A673 (cell line): Measurements from ENCODE around the gene FBN1. TPM values are rescaled to one million over a fixed set of nuclear protein-coding genes. Genes with fewer than 3 reads are reported as not detected.

ENCODE experiments used
- BruUV-seq: library from RNA; stranded (reverse); fragments of 400-500 nt; replicated peaks from 2 replicates; lab custom pipeline; 2021; lab: Mats Ljungman, UMichigan
- CTCF ChIA-PET: fragments of 300-600 bp; sonication (Branson Sonifier 250); formaldehyde crosslinking; loops from one replicate; lab custom pipeline; 2022; ENCODE audit warnings: antibody characterized with exemption; lab: Charles Lee
- POLR2A ChIA-PET: fragments of 300-600 bp; sonication (Branson Sonifier 250); formaldehyde crosslinking; loops from one replicate; lab custom pipeline; 2022; ENCODE audit warnings: antibody characterized with exemption; ENCODE audit not compliant: low non-redundant PET; lab: Charles Lee
- DNase-seq: peaks from one replicate; pipeline ENCODE4 v3.0.0-alpha.2; 2015; ENCODE audit warnings: low spot score
- H3K27ac ChIP-seq: fragments of 200-600 bp; sonication (generic); 2 replicates; pipeline ENCODE4 v1.5.1; 2016; ENCODE audit warnings: mixed run types, low read depth, mild to moderate bottlenecking, mixed read lengths, antibody characterized with exemption, low read length; ENCODE audit not compliant: poor library complexity, severe bottlenecking
- H3K27me3 ChIP-seq: fragments of 200-600 bp; sonication (generic); replicated peaks from 2 replicates; pipeline ENCODE4 v1.6.1; 2017; ENCODE audit warnings: mixed run types, low read depth, mild to moderate bottlenecking, mixed read lengths, antibody characterized with exemption, low read length; ENCODE audit not compliant: insufficient read depth, poor library complexity
- H3K36me3 ChIP-seq: fragments of 200-600 bp; sonication (generic); 2 replicates; pipeline ENCODE4 v1.6.1; 2016; ENCODE audit warnings: mixed run types, mild to moderate bottlenecking, mixed read lengths, antibody characterized with exemption, low read length; ENCODE audit not compliant: insufficient read depth, poor library complexity, severe bottlenecking
- H3K4me1 ChIP-seq: fragments of 200-600 bp; sonication (generic); 2 replicates; pipeline ENCODE4 v1.6.1; 2017; ENCODE audit warnings: mixed run types, mild to moderate bottlenecking, mixed read lengths, antibody characterized with exemption, low read length; ENCODE audit not compliant: insufficient read depth, poor library complexity, severe bottlenecking
- H3K4me3 ChIP-seq: fragments of 200-600 bp; sonication (generic); 2 replicates; pipeline ENCODE4 v1.5.1; 2016; ENCODE audit warnings: low read depth, mixed run types, mild to moderate bottlenecking, mixed read lengths, low read length; ENCODE audit not compliant: poor library complexity, severe bottlenecking
- H3K9me3 ChIP-seq: fragments of 200-600 bp; sonication (generic); 2 replicates; pipeline ENCODE4 v1.6.1; 2016; ENCODE audit warnings: mixed run types, low read depth, mild to moderate bottlenecking, mixed read lengths, antibody characterized with exemption, low read length; ENCODE audit not compliant: poor library complexity, severe bottlenecking
- CTCF ChIP-seq: fragments of 300-800, 200-600 bp; sonication (generic); conservative IDR thresholded peaks from 2 replicates; pipeline ENCODE4 v1.5.1; 2017; ENCODE audit warnings: low read depth, mild to moderate bottlenecking, antibody characterized with exemption, low read length, moderate library complexity, mixed read lengths
- EZH2 ChIP-seq: fragments of 200-600 bp; sonication (generic); IDR thresholded peaks from 2 replicates; pipeline ENCODE4 v1.6.1; 2017; ENCODE audit warnings: borderline replicate concordance, low read depth, mild to moderate bottlenecking, mixed read lengths, antibody characterized with exemption, low read length; ENCODE audit not compliant: poor library complexity, severe bottlenecking
- intact Hi-C: fragments of 100-400 bp; cut with micrococcal nuclease; formaldehyde crosslinking; loops from one replicate; pipeline ENCODE4 v1.10.0; 2022; ENCODE audit not compliant: unreplicated experiment
- total RNA-seq: library from RNA; stranded (reverse); gene quantifications from 2 replicates; pipeline ENCODE4 v1.2.3, GENCODE V29; 2021

The FBN1 gene
- total RNA-seq, 1 experiment from 2014 or later = 25.4 TPM

GRCh38 chr15:48501208-48501607, 144.3 kb downstream of the FBN1 start:
- CTCF ChIA-PET = no interaction called here
- no peak overlapping the region for H3K27ac ChIP-seq
- H3K27me3 ChIP-seq = no peaks in the 10 kb centered on the region
- no peaks in the 10 kb centered on the region for H3K9me3 ChIP-seq
- no peaks in the 10 kb centered on the region for H3K36me3 ChIP-seq
- BruUV-seq = no TSS peak
- POLR2A ChIA-PET = no interaction called here
- no peaks in the 10 kb centered on the region for H3K4me1 ChIP-seq
- DNase-seq = no peak
- TF ChIP-seq EZH2 (no peak), CTCF (no peak)
- no peak overlapping the region for H3K4me3 ChIP-seq
- intact Hi-C loops = loop anchor here (10.0 kb wide), 1 partner anchor 144 kb away; the partner anchor contains the start of gene FBN1

GRCh38 chr15:48500595-48500994, 144.9 kb downstream of the FBN1 start:
- Histone ChIP-seq H3K27me3 (no peaks in the 10 kb centered on the region), H3K4me1 (no peaks in the 10 kb centered on the region), H3K9me3 (no peaks in the 10 kb centered on the region), H3K27ac (no peak overlapping the region), H3K4me3 (no peak overlapping the region), H3K36me3 (no peaks in the 10 kb centered on the region)
- no TSS peak for BruUV-seq
- ChIA-PET CTCF (no interaction called here), POLR2A (no interaction called here)
- no peak for DNase-seq
- TF ChIP-seq CTCF (no peak), EZH2 (no peak)
- intact Hi-C loops = loop anchor here (10.0 kb wide), 1 partner anchor 144 kb away; the partner anchor contains the start of gene FBN1

GRCh38 chr15:48499978-48500377, 145.5 kb downstream of the FBN1 start:
- Histone ChIP-seq H3K27ac (no peak overlapping the region), H3K9me3 (no peaks in the 10 kb centered on the region), H3K4me1 (no peaks in the 10 kb centered on the region), H3K36me3 (no peaks in the 10 kb centered on the region), H3K27me3 (no peaks in the 10 kb centered on the region), H3K4me3 (no peak overlapping the region)
- no TSS peak for BruUV-seq
- POLR2A ChIA-PET = no interaction called here
- no peak for DNase-seq
- no peak for TF ChIP-seq EZH2
- intact Hi-C loops = loop anchor here (10.0 kb wide), 1 partner anchor 145 kb away; the partner anchor contains the start of gene FBN1
- CTCF ChIA-PET = no interaction called here

- Histone ChIP-seq H3K4me3 (no peak overlapping the region), H3K4me1 (no peaks in the 10 kb centered on the region), H3K27me3 (no peaks in the 10 kb centered on the region), H3K27ac (no peak overlapping the region), H3K9me3 (no peaks in the 10 kb centered on the region), H3K36me3 (no peaks in the 10 kb centered on the region)
- no TSS peak for BruUV-seq
- intact Hi-C loops = no loop called here
- CTCF ChIA-PET = no interaction called here
- no peak for DNase-seq
- POLR2A ChIA-PET = no interaction called here
- TF ChIP-seq CTCF = no peak
- TF ChIP-seq EZH2 = no peak
Measured at GRCh38 chr15:48498828-48499227, 146.7 kb downstream of the FBN1 start.
